ENCODE measurements around the gene MLEC. TPM values are rescaled to one million over a fixed set of nuclear protein-coding genes. Genes with fewer than 3 reads are reported as not detected.

Gene MLEC
- polyA plus RNA-seq, 2 of the 4 experiments (the other 2 are of a cell fraction): 89.1 to 117 TPM

DNA sequence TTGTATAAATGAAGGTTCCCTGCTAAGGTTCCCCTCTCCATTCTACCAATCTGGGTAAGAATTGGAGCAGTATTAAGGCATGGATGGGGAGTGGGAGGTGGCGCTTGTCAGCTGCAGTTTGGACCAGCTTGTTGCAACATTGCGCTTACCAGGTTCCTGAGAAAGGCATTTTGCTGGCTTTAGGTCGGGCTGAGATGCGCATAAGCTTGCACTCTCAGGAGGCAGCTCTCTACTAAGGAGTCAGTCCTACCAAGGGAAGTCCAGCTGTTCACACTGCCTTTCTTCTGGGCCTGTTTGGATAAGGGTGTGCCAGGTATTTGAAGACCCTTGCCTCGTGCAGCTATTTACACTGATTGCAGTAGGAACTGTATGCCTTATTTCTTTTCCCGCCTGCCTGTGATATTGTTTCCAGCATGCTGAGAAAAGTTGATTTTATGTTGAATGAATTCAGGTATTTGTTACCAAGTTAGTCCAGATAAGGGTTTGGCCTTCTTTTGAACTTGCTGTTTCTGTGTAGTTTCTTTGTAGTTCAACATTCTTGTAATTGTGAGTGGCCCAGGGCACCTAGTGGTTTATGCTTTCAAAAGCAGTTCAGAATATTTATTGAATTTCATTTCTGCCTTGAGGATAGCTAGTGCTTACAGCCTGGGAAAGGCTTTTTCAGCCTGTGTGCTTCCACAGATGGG, 2.6 kb downstream of the MLEC start:
- TF ChIP-seq CHD4 (IDR thresholded peaks at IDR 0.05; ENCODE audit: borderline replicate concordance) (no peak), SMC3 (IDR thresholded peaks at IDR 0.05) (no peak), CBX8 (IDR thresholded peaks at IDR 0.05) (no peak), HOXB13 (CRISPR knock-in tag; IDR thresholded peaks at IDR 0.05; ENCODE audit: low read depth) (no peak), GATA3 (IDR thresholded peaks at IDR 0.05; ENCODE audit: borderline replicate concordance) (no peak), CEBPB (IDR thresholded peaks at IDR 0.05) (no peak), ZNF302 (CRISPR knock-in tag; IDR thresholded peaks at IDR 0.05) (no peak), RAD21 (conservative IDR thresholded peaks at IDR 0.05 in 1 of 2, IDR thresholded peaks at IDR 0.05 in 1 of 2) (no peak), RCOR1 (IDR thresholded peaks at IDR 0.05; ENCODE audit: low read depth, low read length) (no peak)
- TF ChIP-seq, protein P1, sequence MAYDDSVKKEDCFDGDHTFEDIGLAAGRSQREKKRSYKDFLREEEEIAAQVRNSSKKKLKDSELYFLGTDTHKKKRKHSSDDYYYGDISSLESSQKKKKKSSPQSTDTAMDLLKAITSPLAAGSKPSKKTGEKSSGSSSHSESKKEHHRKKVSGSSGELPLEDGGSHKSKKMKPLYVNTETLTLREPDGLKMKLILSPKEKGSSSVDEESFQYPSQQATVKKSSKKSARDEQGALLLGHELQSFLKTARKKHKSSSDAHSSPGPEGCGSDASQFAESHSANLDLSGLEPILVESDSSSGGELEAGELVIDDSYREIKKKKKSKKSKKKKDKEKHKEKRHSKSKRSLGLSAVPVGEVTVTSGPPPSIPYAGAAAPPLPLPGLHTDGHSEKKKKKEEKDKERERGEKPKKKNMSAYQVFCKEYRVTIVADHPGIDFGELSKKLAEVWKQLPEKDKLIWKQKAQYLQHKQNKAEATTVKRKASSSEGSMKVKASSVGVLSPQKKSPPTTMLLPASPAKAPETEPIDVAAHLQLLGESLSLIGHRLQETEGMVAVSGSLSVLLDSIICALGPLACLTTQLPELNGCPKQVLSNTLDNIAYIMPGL (CRISPR knock-in tag; IDR thresholded peaks at IDR 0.05; ENCODE audit: borderline replicate concordance): no peak
- TF ChIP-seq, protein P2, sequence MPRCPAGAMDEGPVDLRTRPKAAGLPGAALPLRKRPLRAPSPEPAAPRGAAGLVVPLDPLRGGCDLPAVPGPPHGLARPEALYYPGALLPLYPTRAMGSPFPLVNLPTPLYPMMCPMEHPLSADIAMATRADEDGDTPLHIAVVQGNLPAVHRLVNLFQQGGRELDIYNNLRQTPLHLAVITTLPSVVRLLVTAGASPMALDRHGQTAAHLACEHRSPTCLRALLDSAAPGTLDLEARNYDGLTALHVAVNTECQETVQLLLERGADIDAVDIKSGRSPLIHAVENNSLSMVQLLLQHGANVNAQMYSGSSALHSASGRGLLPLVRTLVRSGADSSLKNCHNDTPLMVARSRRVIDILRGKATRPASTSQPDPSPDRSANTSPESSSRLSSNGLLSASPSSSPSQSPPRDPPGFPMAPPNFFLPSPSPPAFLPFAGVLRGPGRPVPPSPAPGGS (IDR thresholded peaks at IDR 0.05): no peak
- H3K4me1 ChIP-seq: peaks cover 63% of the 10 kb centered on the region
- WGBS (ENCODE audit: missing lambda C conversion rate): 86% methylated on average over 6 of the region's 6 CpGs
- FAIRE-seq (no peak), DNase-seq (ENCODE audit: low read depth in 1 of 2, low spot score in 1 of 2) (no peak), ATAC-seq (no peak)
- ChIA-PET CTCF (interaction anchor here (0.7 to 19.0 kb wide), 5 partner anchors 17 to 320 kb away, joined by 3 to 137 read pairs (median 3); no protein-coding TSS in a partner anchor), POLR2A (no interaction called here)
- peak overlapping the region in 1 of 2 experiments; percentile 94; a peak in 4 of 6 replicates for H3K27ac ChIP-seq
- peak overlapping the region; percentile 86 for H3K4me2 ChIP-seq
- H3K4me3 ChIP-seq: peak overlapping the region; percentile 97; the same call in 1 of the 3 replicates
- no peaks in the 10 kb centered on the region for H3K9me3 ChIP-seq

DNA sequence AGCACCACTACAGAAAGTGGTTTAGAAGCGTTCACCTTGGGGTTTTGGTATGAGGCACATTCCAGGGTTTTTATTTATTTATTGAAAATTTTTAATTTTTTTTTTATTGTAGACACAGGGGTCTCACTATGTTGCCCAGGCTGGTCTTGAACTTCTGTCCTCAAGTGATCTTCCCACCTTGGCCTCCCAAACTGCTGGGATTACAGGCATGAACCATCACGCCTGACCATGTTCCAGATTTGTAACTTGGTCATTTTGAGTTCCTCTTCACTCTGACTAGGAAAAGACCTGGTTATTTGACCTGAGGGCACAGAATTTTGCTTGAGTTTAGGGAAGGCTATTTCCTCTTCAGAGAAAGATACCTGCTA, 3.1 kb downstream of the MLEC start:
- Histone ChIP-seq H3K27ac (peak overlapping the region in 1 of 2 experiments; percentile 94; a peak in 4 of 6 replicates), H3K9me3 (no peaks in the 10 kb centered on the region), H3K4me1 (peaks cover 61% of the 10 kb centered on the region), H3K4me2 (peak overlapping the region; percentile 86), H3K4me3 (no peak overlapping the region)
- CTCF ChIA-PET: interaction anchor here (0.7 to 19.0 kb wide), 4 partner anchors 17 to 320 kb away, joined by 3 to 137 read pairs (median 4); no protein-coding TSS in a partner anchor
- TF ChIP-seq ZSCAN20 (CRISPR knock-in tag; IDR thresholded peaks at IDR 0.05) (no peak), TFCP2L1 (CRISPR knock-in tag; IDR thresholded peaks at IDR 0.05) (no peak), SREBF2 (IDR thresholded peaks at IDR 0.05) (no peak), ZNF302 (CRISPR knock-in tag; IDR thresholded peaks at IDR 0.05) (no peak), PHF8 (IDR thresholded peaks at IDR 0.05; ENCODE audit: borderline replicate concordance, low read depth) (no peak), HOXA7 (CRISPR knock-in tag; IDR thresholded peaks at IDR 0.05) (no peak), GATA3 (IDR thresholded peaks at IDR 0.05; ENCODE audit: borderline replicate concordance) (no peak), RAD21 (conservative IDR thresholded peaks at IDR 0.05 in 1 of 2, IDR thresholded peaks at IDR 0.05 in 1 of 2) (no peak), HOXB13 (CRISPR knock-in tag; IDR thresholded peaks at IDR 0.05; ENCODE audit: low read depth) (no peak), RFX5 (IDR thresholded peaks at IDR 0.05) (no peak), ZFP36 (IDR thresholded peaks at IDR 0.05; ENCODE audit: borderline replicate concordance, partially characterized antibody) (no peak)
- TF ChIP-seq, protein P2 (IDR thresholded peaks at IDR 0.05): no peak
- TF ChIP-seq, protein P3, sequence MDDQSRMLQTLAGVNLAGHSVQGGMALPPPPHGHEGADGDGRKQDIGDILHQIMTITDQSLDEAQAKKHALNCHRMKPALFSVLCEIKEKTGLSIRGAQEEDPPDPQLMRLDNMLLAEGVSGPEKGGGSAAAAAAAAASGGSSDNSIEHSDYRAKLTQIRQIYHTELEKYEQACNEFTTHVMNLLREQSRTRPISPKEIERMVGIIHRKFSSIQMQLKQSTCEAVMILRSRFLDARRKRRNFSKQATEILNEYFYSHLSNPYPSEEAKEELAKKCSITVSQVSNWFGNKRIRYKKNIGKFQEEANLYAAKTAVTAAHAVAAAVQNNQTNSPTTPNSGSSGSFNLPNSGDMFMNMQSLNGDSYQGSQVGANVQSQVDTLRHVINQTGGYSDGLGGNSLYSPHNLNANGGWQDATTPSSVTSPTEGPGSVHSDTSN (IDR thresholded peaks at IDR 0.05): no peak
- TF ChIP-seq, protein P4, sequence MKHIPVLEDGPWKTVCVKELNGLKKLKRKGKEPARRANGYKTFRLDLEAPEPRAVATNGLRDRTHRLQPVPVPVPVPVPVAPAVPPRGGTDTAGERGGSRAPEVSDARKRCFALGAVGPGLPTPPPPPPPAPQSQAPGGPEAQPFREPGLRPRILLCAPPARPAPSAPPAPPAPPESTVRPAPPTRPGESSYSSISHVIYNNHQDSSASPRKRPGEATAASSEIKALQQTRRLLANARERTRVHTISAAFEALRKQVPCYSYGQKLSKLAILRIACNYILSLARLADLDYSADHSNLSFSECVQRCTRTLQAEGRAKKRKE (CRISPR knock-in tag; IDR thresholded peaks at IDR 0.05; ENCODE audit: low read depth): no peak
- WGBS (ENCODE audit: missing lambda C conversion rate): 88% methylated on average over 2 of the region's 2 CpGs
- ATAC-seq (no peak), FAIRE-seq (no peak), DNase-seq (ENCODE audit: low read depth in 1 of 2, low spot score in 1 of 2) (no peak)
- POLR2A ChIA-PET: no interaction called here
